Activated CD8-positive, alpha-beta memory T cell treated with anti-CD3 and anti-CD28 coated beads for 24 hours (primary cell): ENCODE data around the gene PPM1J.
"Not testable (repeated sequence)": the region's sequence is repeated elsewhere in the genome, so short reads cannot be mapped to it uniquely, and the experiment has no call there.

Experiments used
- DNase-seq: peaks from one replicate; pipeline ENCODE4 v3.0.0-alpha.2; 2020

PPM1J gene

DNA sequence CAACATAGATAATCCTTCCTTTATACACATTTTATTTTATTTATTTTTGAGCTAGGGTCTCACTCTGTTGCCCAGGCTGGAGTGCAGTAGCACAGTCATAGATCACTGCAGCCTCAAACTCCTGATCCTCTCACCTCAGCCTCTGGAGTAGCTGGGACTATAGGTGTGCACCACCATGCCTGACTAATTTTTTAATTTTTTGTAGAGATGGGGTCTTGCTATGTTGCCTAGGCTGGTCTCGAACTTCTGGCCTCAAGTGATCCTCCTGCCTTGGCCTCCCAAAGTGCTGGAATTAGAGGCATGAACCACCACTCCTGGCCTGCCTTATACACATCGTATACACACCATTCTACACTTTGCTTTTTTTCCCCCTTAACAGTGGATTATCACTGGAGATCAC lies 6.2 kb upstream of the PPM1J start:
- not testable (repeated sequence) for DNase-seq

GRCh38 chr1:112720800-112721199 lies 5.7 kb upstream of the PPM1J start:
- no peak for DNase-seq

- no peak for DNase-seq
These were observed 4.6 kb upstream of the PPM1J start for GRCh38 chr1:112719706-112720105.

DNA sequence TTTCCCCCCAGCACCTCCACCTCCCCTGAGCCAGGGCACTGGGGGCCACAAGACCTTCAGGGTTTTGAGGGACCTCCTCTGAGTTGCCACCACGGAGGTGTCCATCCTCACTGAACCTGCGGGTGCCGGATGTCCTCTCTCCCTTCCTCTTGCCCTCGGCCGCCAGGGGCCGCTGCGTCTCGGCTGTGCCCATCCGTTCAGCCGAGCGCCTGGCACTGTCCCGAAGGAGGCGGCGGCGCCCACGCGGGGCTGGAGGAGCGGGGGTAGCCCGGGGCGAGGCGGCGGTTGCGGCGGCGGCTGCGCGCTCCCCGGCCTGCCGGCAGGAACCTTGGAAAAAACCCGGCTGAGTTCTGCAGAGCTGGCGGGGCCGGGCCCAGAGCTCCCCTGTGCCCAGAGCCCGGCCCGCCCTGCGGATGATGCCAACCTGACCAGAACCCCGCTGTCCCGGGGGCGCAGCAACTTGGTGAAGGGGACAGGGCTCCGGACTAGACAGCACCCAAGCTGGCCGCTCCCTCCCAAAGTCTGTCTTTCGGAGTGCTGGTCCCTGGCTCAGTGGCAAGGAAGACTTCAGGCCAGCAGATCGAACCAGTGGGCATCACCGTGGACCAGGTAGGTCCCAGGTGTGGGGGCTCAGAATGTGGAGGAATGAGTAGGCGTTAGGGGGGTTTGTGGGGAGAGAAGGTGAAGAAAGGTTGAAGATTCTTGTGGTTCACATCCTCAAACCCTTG lies 3.7 kb upstream of the PPM1J start:
- DNase-seq = peak; percentile 89

GRCh38 chr1:112717263-112717873 lies 2.2 kb upstream of the PPM1J start:
- no peak for DNase-seq

- DNase-seq = peak; percentile 89
These were observed 1.1 kb upstream of the PPM1J start for GRCh38 chr1:112716133-112716720.

GRCh38 chr1:112714313-112715263 lies 544 bp downstream of the PPM1J start:
- peak; percentile 69 for DNase-seq

DNA sequence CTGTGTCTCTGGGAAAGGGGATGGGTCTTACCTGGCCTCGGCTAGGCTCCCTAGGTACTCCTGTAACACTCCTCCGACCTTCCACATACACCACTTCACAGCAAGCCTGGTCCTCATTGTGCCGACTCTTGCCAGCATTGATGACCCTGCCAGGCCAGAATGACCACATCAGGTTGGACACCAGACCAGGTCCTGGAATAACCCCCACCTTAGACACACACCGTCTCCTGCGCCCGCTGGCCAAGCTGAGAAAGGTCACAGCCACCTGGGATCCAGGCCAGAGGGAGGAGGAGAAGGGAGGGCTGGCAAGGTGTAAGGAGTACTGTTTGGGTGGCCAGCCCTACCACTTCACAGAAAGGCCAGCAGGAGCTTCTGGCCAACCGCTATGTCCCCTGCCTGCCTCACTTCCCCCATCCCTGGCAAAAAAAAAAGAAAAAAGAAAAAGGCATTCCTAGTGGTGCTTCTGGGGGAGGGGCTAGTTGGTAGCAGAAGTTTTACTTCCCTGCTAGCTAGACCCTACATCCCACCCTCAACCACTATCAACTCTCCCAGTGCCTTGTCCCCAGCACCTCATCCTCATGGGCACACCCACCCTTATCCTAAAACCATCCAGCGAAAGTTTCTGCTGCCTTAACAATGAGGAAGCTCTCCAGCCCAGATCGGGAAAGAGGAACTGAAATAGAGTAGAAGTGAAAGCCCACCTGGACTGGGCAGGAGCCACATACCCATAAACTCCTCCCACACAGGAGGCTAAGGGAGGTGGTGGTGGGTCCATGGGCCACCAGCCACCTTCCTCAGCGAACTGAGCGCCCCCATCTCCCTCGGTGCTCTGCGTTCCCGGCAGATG lies 1.4 kb downstream of the PPM1J start:
- no peak for DNase-seq

- no peak for DNase-seq
These were observed 2.4 kb downstream of the PPM1J start for GRCh38 chr1:112712701-112713128.

DNA sequence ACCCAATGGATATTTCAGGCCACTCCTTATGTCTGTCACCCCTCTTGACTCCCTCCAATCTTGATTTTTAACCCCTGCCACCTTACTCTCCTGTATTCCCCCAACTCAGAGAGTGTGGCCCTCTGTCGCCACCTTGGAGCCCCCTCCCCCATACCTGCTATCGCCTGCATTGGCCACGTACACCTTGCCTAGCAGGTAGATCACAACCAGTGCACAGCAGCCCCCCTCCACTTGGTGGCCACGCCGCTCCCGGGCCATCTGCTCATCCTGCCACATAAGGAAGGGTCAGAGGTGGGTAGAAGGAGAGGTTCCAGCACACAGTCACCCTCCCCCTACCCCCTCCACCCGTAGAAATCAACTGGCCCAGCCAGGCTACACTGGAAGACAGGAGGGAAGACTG lies 2.9 kb downstream of the PPM1J start:
- DNase-seq = no peak

- no peak for DNase-seq
These were observed 3.5 kb downstream of the PPM1J start for GRCh38 chr1:112711670-112712069.

DNA sequence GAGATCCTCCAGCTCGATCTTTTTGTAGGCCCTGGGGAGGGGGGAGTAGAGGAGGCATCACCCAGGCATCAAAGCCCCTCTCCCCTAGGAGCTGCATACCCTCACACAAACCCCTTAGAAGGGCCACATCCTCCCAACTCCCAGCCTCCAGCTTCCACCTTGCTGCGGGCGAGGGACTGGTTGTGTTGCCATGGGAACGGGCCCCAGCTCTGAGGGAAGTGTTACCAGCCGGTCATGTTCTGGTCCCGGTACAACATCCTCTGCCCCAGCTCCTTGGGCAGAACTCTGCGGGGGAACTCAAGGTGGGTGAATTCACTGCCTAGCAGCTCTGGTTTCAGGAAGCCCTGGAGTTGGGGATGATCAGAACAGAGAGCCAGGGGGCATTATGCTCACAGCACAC lies 4.1 kb downstream of the PPM1J start:
- no peak for DNase-seq

DNA sequence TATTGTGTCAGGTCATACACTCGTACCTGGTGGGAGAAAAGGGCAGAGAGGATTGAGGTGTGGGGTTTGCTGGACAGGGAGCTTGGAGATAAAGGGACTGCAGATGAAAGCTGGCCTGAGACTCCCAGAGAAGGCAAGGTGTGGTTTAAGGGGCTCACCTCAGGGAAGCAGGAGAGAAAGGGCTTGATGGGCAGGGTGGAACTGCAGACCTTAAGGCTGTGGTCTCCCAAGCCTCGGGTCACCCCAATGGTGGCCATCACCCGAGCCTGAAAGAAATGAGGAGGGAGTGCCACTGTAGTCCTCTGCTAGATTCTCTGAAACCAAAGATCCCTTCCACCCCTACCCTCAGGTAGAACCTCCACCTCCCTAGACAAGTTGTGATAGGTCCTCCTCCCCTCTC lies 4.5 kb downstream of the PPM1J start:
- no peak for DNase-seq

DNA sequence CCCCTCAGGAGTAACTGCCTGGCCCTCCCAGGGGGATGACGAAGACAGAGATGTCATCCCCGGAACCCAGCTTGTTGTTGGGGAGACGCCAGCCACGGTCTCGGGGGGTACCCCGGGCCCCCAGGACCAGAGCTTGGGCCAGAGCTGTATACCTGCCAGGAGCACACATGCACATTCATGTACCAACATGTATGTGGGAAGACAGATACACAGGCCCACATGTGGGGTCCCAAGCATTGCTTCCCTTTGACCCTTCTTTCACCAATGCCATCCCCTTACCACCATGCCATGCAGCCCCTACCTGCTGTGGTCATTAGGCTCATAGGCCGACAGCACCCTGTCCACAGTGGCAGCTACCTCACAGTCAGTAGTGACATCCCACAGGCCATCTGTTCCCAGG lies 5.0 kb downstream of the PPM1J start:
- no peak for DNase-seq

GRCh38 chr1:112708489-112708888 lies 6.6 kb downstream of the PPM1J start:
- no peak for DNase-seq

- DNase-seq = no peak
These were observed 7.1 kb downstream of the PPM1J start for GRCh38 chr1:112708002-112708448.

DNA sequence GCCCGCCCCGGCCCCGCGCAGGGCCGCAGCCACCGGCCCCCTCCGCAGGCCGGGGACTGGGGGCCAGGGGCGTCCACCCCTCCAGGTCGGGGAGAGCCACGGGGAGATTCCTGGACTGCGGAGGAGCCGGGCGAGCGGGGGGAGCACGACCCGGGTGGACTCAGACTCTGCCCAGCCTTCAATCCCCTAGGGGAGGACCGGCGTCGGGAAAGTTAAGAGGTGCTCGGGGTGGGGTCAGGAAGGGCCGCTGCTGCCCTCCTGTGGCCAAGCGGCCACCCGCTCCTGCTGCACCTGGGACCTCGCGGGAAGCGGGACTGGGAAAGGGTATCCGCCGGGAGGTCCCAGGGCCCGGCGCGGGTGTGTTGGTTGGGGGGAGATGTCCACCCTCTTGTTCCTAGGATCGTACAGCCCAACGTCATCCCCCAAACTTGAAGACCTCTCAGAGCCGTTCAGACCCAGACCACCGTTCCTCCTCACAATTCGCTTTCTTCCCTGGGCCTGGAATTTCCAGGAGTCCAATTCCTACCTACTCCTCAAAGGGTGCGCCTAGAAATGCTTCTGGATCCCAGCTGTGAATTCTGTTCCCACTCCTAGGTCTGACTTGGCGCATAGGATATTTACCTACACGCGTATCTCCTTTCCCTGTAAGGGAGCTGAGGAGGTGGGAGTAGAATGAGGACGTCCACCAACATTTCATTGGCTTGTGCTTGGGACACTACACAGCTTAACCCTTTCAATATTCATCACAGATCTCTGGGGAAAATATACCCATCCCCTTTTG lies 7.7 kb downstream of the PPM1J start:
- peak; percentile 88 for DNase-seq

GRCh38 chr1:112706505-112707220 lies 8.5 kb downstream of the PPM1J start, which contains the start of gene RHOC:
Gene RHOC (minus strand): TSS chr1:112707127. CDS start chr1:112703799, 3,328 bp downstream.
- DNase-seq = no peak

GRCh38 chr1:112704934-112705627 lies 10.1 kb downstream of the PPM1J start:
- peak; percentile 70 for DNase-seq
